CD8-positive, alpha-beta memory T cell (primary cell): Measurements from ENCODE around the gene LPAR5. TPM values are rescaled to one million over a fixed set of nuclear protein-coding genes. Genes with fewer than 3 reads are reported as not detected.
A peak's percentile ranks its signal among the peaks of the same experiment; 100 is the strongest.
"Not testable (repeated sequence)": the region's sequence is repeated elsewhere in the genome, so short reads cannot be mapped to it uniquely, and the experiment has no call there.

Source experiments
- CTCF ChIA-PET: fragments of 350-600 bp; sonication (Branson Sonifier 250); formaldehyde crosslinking; loops from one replicate; lab custom pipeline; 2021; ENCODE audit warnings: antibody characterized with exemption; lab: Charles Lee
- POLR2A ChIA-PET: fragments of 350-600 bp; sonication (Branson Sonifier 250); formaldehyde crosslinking; loops from one replicate; lab custom pipeline; 2021; ENCODE audit warnings: antibody characterized with exemption; lab: Charles Lee
- DNase-seq, 5 donors: peaks; one replicate each; pipeline versions ENCODE4 v3.0.0 to v3.0.0-alpha.2; 2020 to 2022; ENCODE audit warnings: mixed read lengths in 1 of 5
- H3K27ac ChIP-seq: one replicate; pipeline ENCODE4 v1.7.0; 2013; ENCODE audit warnings: low read depth, mild to moderate bottlenecking, low read length, moderate library complexity
- H3K27me3 ChIP-seq: 2 replicates; pipeline ENCODE4 v1.7.0; 2013; ENCODE audit warnings: low read length, mild to moderate bottlenecking; ENCODE audit not compliant: insufficient read depth, poor library complexity, severe bottlenecking
- H3K36me3 ChIP-seq: 2 replicates; pipeline ENCODE4 v1.7.0; 2013; ENCODE audit warnings: mild to moderate bottlenecking, low read length, moderate library complexity; ENCODE audit not compliant: insufficient read depth
- H3K4me1 ChIP-seq: 2 replicates; pipeline ENCODE4 v1.7.0; 2013; ENCODE audit warnings: mild to moderate bottlenecking, low read length, moderate library complexity; ENCODE audit not compliant: insufficient read depth
- H3K4me3 ChIP-seq: 2 replicates; pipeline ENCODE4 v1.7.0; 2013; ENCODE audit warnings: mild to moderate bottlenecking, low read length
- H3K9me3 ChIP-seq: 2 replicates; pipeline ENCODE4 v1.7.0; 2013; ENCODE audit warnings: mild to moderate bottlenecking, low read length
- H3K27ac Mint-ChIP-seq, 8 donors: one replicate each; pipeline ENCODE4 v1.8.0; 2020 to 2021; ENCODE audit warnings: mixed read lengths in 8 of 8, mild to moderate bottlenecking in 6 of 8, inconsistent platforms in 3 of 8, moderate library complexity in 3 of 8
- H3K27me3 Mint-ChIP-seq, 2 donors: one replicate each; pipeline ENCODE4 v1.8.0; 2020 to 2021; ENCODE audit warnings: mixed read lengths in 2 of 2, mild to moderate bottlenecking in 1 of 2, moderate library complexity in 1 of 2
- H3K36me3 Mint-ChIP-seq, 3 donors: one replicate each; pipeline ENCODE4 v1.8.0; 2020 to 2021; ENCODE audit warnings: mixed read lengths in 3 of 3, inconsistent platforms in 1 of 3, mild to moderate bottlenecking in 1 of 3
- H3K4me1 Mint-ChIP-seq, 3 donors: one replicate each; pipeline ENCODE4 v1.8.0; 2020 to 2021; ENCODE audit warnings: mixed read lengths in 3 of 3, inconsistent platforms in 1 of 3, mild to moderate bottlenecking in 1 of 3
- H3K4me3 Mint-ChIP-seq, 7 donors: one replicate each; pipeline ENCODE4 v1.8.0; 2020 to 2021; ENCODE audit warnings: mixed read lengths in 7 of 7, mild to moderate bottlenecking in 6 of 7, moderate library complexity in 4 of 7, inconsistent platforms in 2 of 7
- H3K9me3 Mint-ChIP-seq, 5 donors: one replicate each; pipeline ENCODE4 v1.8.0; 2020 to 2022; ENCODE audit warnings: mixed read lengths in 5 of 5, mild to moderate bottlenecking in 3 of 5, moderate library complexity in 2 of 5, inconsistent platforms in 1 of 5
- polyA plus RNA-seq: library from polyadenylated mRNA; unstranded; fragments of 300-500 nt; fragmentation: Illumina TruSeq; gene quantifications from one replicate; pipeline ENCODE4 v1.2.3, GENCODE V29; 2021
- total RNA-seq, 2 experiments: library from RNA; stranded (reverse); gene quantifications; one replicate each; pipeline ENCODE4 v1.2.3, GENCODE V29; 2021

Gene LPAR5
- total and polyA plus RNA-seq, 3 experiments from 2014 or later = 10.6 to 26.5 (median 11.4) TPM

GRCh38 chr12:6592087-6592486 is 43.7 kb downstream of the LPAR5 start:
- ChIA-PET CTCF (interaction anchor here (1.4 kb wide), 1 partner anchor 14 kb away, joined by 3 read pairs; no protein-coding TSS in a partner anchor), POLR2A (no interaction called here)
- Mint-ChIP-seq H3K36me3 (peaks cover 29 to 85% (median 35%) of the 10 kb centered on the region in 3 donors), H3K4me3 (no peak overlapping the region), H3K27ac (peak overlapping the region in 4 of 8 donors; percentile 11 to 57 (median 46)), H3K27me3 (no peaks in the 10 kb centered on the region), H3K4me1 (peaks cover 0 to 5% (median 0%) of the 10 kb centered on the region in 3 donors), H3K9me3 (no peaks in the 10 kb centered on the region)
- Histone ChIP-seq H3K27me3 (no peaks in the 10 kb centered on the region), H3K27ac (no peak overlapping the region), H3K9me3 (no peaks in the 10 kb centered on the region), H3K36me3 (peaks cover 75% of the 10 kb centered on the region), H3K4me3 (no peak overlapping the region), H3K4me1 (no peaks in the 10 kb centered on the region)
- DNase-seq = no peak

GRCh38 chr12:6586569-6586968 is 49.2 kb downstream of the LPAR5 start:
- H3K9me3 ChIP-seq, H3K27me3 Mint-ChIP-seq, H3K27ac ChIP-seq, POLR2A ChIA-PET, H3K4me1 ChIP-seq, H3K4me3 ChIP-seq, H3K27me3 ChIP-seq, H3K4me3 Mint-ChIP-seq, H3K9me3 Mint-ChIP-seq, CTCF ChIA-PET, H3K4me1 Mint-ChIP-seq, DNase-seq: not testable (repeated sequence)
- Mint-ChIP-seq H3K36me3 (peaks cover 18 to 84% (median 28%) of the 10 kb centered on the region in 3 donors), H3K27ac (peak overlapping the region in 3 of 8 donors; percentile 6 to 61 (median 27))
- H3K36me3 ChIP-seq = peaks cover 69% of the 10 kb centered on the region

- no peak overlapping the region for H3K4me3 ChIP-seq
- no peaks in the 10 kb centered on the region for H3K4me1 ChIP-seq
- Mint-ChIP-seq H3K27ac (no peak overlapping the region), H3K9me3 (no peaks in the 10 kb centered on the region), H3K27me3 (peaks cover 0 to 2% of the 10 kb centered on the region in 2 donors), H3K4me3 (no peak overlapping the region), H3K4me1 (no peaks in the 10 kb centered on the region), H3K36me3 (peaks cover 19 to 80% (median 24%) of the 10 kb centered on the region in 3 donors)
- H3K27me3 ChIP-seq = no peaks in the 10 kb centered on the region
- peak in 1 of 5 donors; percentile 15 for DNase-seq
- H3K27ac ChIP-seq = no peak overlapping the region
- CTCF ChIA-PET = interaction anchor here (0.8 to 2.2 kb wide), 3 partner anchors 12 to 31 kb away, joined by 3 to 5 read pairs (median 3); no protein-coding TSS in a partner anchor
- no peaks in the 10 kb centered on the region for H3K9me3 ChIP-seq
- H3K36me3 ChIP-seq = peaks cover 64% of the 10 kb centered on the region
- POLR2A ChIA-PET = no interaction called here
Measured at GRCh38 chr12:6584293-6584692, 51.5 kb downstream of the LPAR5 start.

- H3K9me3 ChIP-seq = no peaks in the 10 kb centered on the region
- peaks cover 66% of the 10 kb centered on the region for H3K36me3 ChIP-seq
- no peaks in the 10 kb centered on the region for H3K9me3 Mint-ChIP-seq
- H3K27ac Mint-ChIP-seq = peak overlapping the region in 3 of 8 donors; percentile 0 to 81 (median 50)
- ChIA-PET CTCF (interaction anchor here (1.6 to 2.2 kb wide), 2 partner anchors 13 to 19 kb away, joined by 3 to 5 read pairs; no protein-coding TSS in a partner anchor), POLR2A (interaction anchor here (0.5 to 1.0 kb wide), 2 partner anchors 11 to 31 kb away, joined by 3 read pairs; no protein-coding TSS in a partner anchor)
- no peak overlapping the region for H3K27ac ChIP-seq
- no peak overlapping the region for H3K4me3 Mint-ChIP-seq
- H3K4me1 ChIP-seq = no peaks in the 10 kb centered on the region
- H3K36me3 Mint-ChIP-seq = peaks cover 19 to 78% (median 26%) of the 10 kb centered on the region in 3 donors
- DNase-seq = no peak
- H3K4me1 Mint-ChIP-seq = no peaks in the 10 kb centered on the region
- no peaks in the 10 kb centered on the region for H3K27me3 ChIP-seq
- H3K27me3 Mint-ChIP-seq = peaks cover 0 to 2% of the 10 kb centered on the region in 2 donors
- H3K4me3 ChIP-seq = no peak overlapping the region
Measured at GRCh38 chr12:6582959-6583358, 52.8 kb downstream of the LPAR5 start.

GRCh38 chr12:6582196-6582595 is 53.6 kb downstream of the LPAR5 start:
- H3K36me3 Mint-ChIP-seq = peaks cover 16 to 78% (median 22%) of the 10 kb centered on the region in 3 donors
- Histone ChIP-seq H3K27me3 (no peaks in the 10 kb centered on the region), H3K9me3 (no peaks in the 10 kb centered on the region), H3K4me3 (no peak overlapping the region), H3K27ac (no peak overlapping the region), H3K4me1 (no peaks in the 10 kb centered on the region), H3K36me3 (peaks cover 66% of the 10 kb centered on the region)
- H3K27me3 Mint-ChIP-seq = peaks cover 0 to 2% of the 10 kb centered on the region in 2 donors
- CTCF ChIA-PET = interaction anchor here (1.6 kb wide), 1 partner anchor 47 kb away, joined by 3 read pairs; no protein-coding TSS in a partner anchor
- POLR2A ChIA-PET = interaction anchor here (0.5 to 1.0 kb wide), 2 partner anchors 10 to 32 kb away, joined by 3 read pairs; no protein-coding TSS in a partner anchor
- H3K9me3 Mint-ChIP-seq = no peaks in the 10 kb centered on the region
- peak overlapping the region in 1 of 8 donors; percentile 70 for H3K27ac Mint-ChIP-seq
- no peak overlapping the region for H3K4me3 Mint-ChIP-seq
- no peak for DNase-seq
- H3K4me1 Mint-ChIP-seq = no peaks in the 10 kb centered on the region

GRCh38 chr12:6575648-6576047 is 60.1 kb downstream of the LPAR5 start:
- H3K27ac ChIP-seq = no peak overlapping the region
- H3K9me3 Mint-ChIP-seq = no peaks in the 10 kb centered on the region
- no peak overlapping the region for H3K4me3 ChIP-seq
- CTCF ChIA-PET = no interaction called here
- no peaks in the 10 kb centered on the region for H3K27me3 ChIP-seq
- H3K36me3 Mint-ChIP-seq = peaks cover 4 to 75% (median 28%) of the 10 kb centered on the region in 3 donors
- no peaks in the 10 kb centered on the region for H3K4me1 ChIP-seq
- no peaks in the 10 kb centered on the region for H3K9me3 ChIP-seq
- POLR2A ChIA-PET = interaction anchor here (0.7 kb wide), 1 partner anchor 336 kb away, joined by 7 read pairs; no protein-coding TSS in a partner anchor
- no peaks in the 10 kb centered on the region for H3K27me3 Mint-ChIP-seq
- peak overlapping the region in 4 of 8 donors; percentile 2 to 88 (median 48) for H3K27ac Mint-ChIP-seq
- H3K4me3 Mint-ChIP-seq = no peak overlapping the region
- H3K4me1 Mint-ChIP-seq = peaks cover 2 to 8% (median 4%) of the 10 kb centered on the region in 3 donors
- peaks cover 54% of the 10 kb centered on the region for H3K36me3 ChIP-seq
- DNase-seq = no peak

GRCh38 chr12:6574576-6575295 is 61.0 kb downstream of the LPAR5 start:
- H3K27me3 ChIP-seq = no peaks in the 10 kb centered on the region
- H3K27ac Mint-ChIP-seq = peak overlapping the region in 6 of 8 donors; percentile 17 to 74 (median 56)
- H3K4me3 ChIP-seq = no peak overlapping the region
- H3K4me3 Mint-ChIP-seq = no peak overlapping the region
- peaks cover 8 to 17% (median 12%) of the 10 kb centered on the region in 3 donors for H3K4me1 Mint-ChIP-seq
- H3K9me3 ChIP-seq = no peaks in the 10 kb centered on the region
- H3K27ac ChIP-seq = no peak overlapping the region
- peaks cover 57% of the 10 kb centered on the region for H3K36me3 ChIP-seq
- H3K9me3 Mint-ChIP-seq = no peaks in the 10 kb centered on the region
- ChIA-PET CTCF (no interaction called here), POLR2A (no interaction called here)
- no peaks in the 10 kb centered on the region for H3K4me1 ChIP-seq
- peaks cover 4 to 77% (median 28%) of the 10 kb centered on the region in 3 donors for H3K36me3 Mint-ChIP-seq
- H3K27me3 Mint-ChIP-seq = no peaks in the 10 kb centered on the region
- DNase-seq = no peak

GRCh38 chr12:6573001-6573400 is 62.8 kb downstream of the LPAR5 start:
- no peaks in the 10 kb centered on the region for H3K9me3 Mint-ChIP-seq
- POLR2A ChIA-PET = no interaction called here
- Histone ChIP-seq H3K27me3 (no peaks in the 10 kb centered on the region), H3K9me3 (no peaks in the 10 kb centered on the region), H3K4me3 (no peak overlapping the region), H3K4me1 (no peaks in the 10 kb centered on the region), H3K27ac (no peak overlapping the region), H3K36me3 (peaks cover 46% of the 10 kb centered on the region)
- H3K4me3 Mint-ChIP-seq = peak overlapping the region in 1 of 7 donors; percentile 39
- H3K36me3 Mint-ChIP-seq = peaks cover 4 to 74% (median 26%) of the 10 kb centered on the region in 3 donors
- no peak for DNase-seq
- peaks cover 18 to 27% (median 23%) of the 10 kb centered on the region in 3 donors for H3K4me1 Mint-ChIP-seq
- CTCF ChIA-PET = interaction anchor here (0.7 to 1.6 kb wide), 5 partner anchors 9 to 181 kb away, joined by 3 to 4 read pairs (median 3); no protein-coding TSS in a partner anchor
- H3K27ac Mint-ChIP-seq = peak overlapping the region in 5 of 8 donors; percentile 6 to 80 (median 34)
- no peaks in the 10 kb centered on the region for H3K27me3 Mint-ChIP-seq
